Mesothelial cell of epicardium (in vitro differentiated cells): ENCODE data around the gene DNAAF3. TPM values are rescaled to one million over a fixed set of nuclear protein-coding genes. Genes with fewer than 3 reads are reported as not detected.
"Not testable (repeated sequence)": the region's sequence is repeated elsewhere in the genome, so short reads cannot be mapped to it uniquely, and the experiment has no call there.

Experiments used
- DNase-seq, 2 experiments: peaks; one replicate each; pipeline ENCODE4 v3.0.0; 2021; ENCODE audit warnings: low spot score in 2 of 2; ENCODE audit not compliant: unreplicated experiment in 2 of 2
- H3K27ac Mint-ChIP-seq: 2 replicates; pipeline ENCODE4 v1.8.0; 2021; ENCODE audit warnings: mixed read lengths
- H3K27me3 Mint-ChIP-seq: 2 replicates; pipeline ENCODE4 v1.8.0; 2021; ENCODE audit warnings: low read depth, mixed read lengths
- H3K36me3 Mint-ChIP-seq: 2 replicates; pipeline ENCODE4 v1.8.0; 2021; ENCODE audit warnings: mixed read lengths
- H3K4me1 Mint-ChIP-seq: 2 replicates; pipeline ENCODE4 v1.8.0; 2021; ENCODE audit warnings: mixed read lengths
- H3K4me3 Mint-ChIP-seq: 2 replicates; pipeline ENCODE4 v1.8.0; 2021; ENCODE audit warnings: mild to moderate bottlenecking, moderate library complexity, mixed read lengths
- H3K9me3 Mint-ChIP-seq: 2 replicates; pipeline ENCODE4 v1.8.0; 2021; ENCODE audit warnings: mixed read lengths
- total RNA-seq: library from RNA; stranded (reverse); gene quantifications from 3 replicates; pipeline ENCODE4 v1.2.1, GENCODE V29; 2021
- TF ChIP-seq, protein P1 (sequence below): fragments of 200-600 bp; sonication (generic); IDR thresholded peaks from one replicate; pipeline ENCODE4 v1.5.0; 2021; ENCODE audit warnings: antibody characterized with exemption; ENCODE audit not compliant: unreplicated experiment

DNAAF3 gene
- total RNA-seq, 1 donor from 2014 or later: 4.4 TPM

DNA sequence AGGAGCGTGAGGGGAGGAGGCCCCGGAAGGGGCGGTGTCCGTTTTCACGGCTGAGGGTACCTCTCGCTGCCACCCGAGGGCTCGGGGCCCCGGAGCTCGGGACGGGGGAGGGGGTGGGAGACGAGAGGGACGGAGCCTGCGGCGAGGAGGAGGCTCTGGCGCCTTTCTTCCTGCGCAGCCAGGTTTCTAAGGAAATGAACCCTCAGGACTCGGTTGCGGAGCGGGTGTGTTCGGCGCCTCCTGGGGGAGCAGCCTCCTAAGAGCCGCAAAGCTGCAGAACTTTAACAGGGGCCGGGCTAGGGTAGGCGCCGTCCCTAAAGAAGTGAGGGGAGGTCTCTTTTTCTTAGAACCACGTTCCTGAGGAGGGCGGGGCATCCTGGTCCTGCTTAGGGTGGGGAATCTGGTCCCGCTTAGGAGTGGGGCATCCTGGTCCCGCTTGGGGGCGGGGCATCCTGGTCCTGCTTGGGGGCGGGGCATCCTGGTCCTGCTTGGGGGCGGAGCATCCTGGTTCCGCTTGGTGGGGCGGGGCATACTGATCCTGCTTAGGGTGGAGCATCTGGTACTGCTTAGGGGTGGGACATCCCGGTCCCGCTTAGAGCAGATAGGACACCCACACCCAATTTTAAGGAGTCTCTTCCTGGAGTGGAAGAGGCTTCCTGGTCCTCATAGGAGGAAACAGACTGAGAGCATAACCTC, 7.4 kb upstream of the DNAAF3 start:
- peak in 1 of 2 experiments; percentile 60 for DNase-seq
- H3K36me3 Mint-ChIP-seq: no peaks in the 10 kb centered on the region
- TF ChIP-seq, protein P1, sequence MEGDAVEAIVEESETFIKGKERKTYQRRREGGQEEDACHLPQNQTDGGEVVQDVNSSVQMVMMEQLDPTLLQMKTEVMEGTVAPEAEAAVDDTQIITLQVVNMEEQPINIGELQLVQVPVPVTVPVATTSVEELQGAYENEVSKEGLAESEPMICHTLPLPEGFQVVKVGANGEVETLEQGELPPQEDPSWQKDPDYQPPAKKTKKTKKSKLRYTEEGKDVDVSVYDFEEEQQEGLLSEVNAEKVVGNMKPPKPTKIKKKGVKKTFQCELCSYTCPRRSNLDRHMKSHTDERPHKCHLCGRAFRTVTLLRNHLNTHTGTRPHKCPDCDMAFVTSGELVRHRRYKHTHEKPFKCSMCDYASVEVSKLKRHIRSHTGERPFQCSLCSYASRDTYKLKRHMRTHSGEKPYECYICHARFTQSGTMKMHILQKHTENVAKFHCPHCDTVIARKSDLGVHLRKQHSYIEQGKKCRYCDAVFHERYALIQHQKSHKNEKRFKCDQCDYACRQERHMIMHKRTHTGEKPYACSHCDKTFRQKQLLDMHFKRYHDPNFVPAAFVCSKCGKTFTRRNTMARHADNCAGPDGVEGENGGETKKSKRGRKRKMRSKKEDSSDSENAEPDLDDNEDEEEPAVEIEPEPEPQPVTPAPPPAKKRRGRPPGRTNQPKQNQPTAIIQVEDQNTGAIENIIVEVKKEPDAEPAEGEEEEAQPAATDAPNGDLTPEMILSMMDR: no peak
- H3K27me3 Mint-ChIP-seq: peaks cover 98% of the 10 kb centered on the region
- H3K27ac Mint-ChIP-seq: no peak overlapping the region
- peaks cover 10% of the 10 kb centered on the region for H3K4me1 Mint-ChIP-seq
- no peaks in the 10 kb centered on the region for H3K9me3 Mint-ChIP-seq
- peak overlapping the region; percentile 58 for H3K4me3 Mint-ChIP-seq

DNA sequence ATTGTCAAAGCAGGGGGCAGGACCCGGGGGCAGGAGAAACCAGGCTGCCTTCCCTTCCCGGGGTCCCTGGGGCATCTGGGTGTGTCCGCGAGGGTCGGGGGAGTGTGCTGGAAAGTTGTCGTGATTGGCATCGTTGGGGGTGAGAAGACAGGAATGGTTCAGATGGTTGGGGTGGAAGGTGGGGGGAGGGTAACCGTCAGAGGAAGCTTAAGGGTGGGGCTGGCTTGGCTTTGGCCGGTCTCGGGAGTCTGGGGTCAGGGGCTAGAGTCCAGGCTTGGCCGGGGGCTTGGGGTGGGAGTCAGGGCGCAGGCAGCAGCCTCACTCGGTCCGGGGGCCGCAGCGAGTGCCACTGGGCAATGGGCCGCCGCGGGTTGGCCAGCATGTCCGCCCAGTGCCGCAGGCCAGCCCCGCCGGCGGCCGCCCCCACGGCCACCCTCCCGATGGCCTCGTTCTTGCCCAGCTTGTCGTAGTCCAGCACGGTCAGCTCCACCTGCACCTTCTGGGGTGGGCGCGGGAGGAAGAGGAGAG, 6.8 kb upstream of the DNAAF3 start:
- Mint-ChIP-seq H3K27ac (no peak overlapping the region), H3K9me3 (no peaks in the 10 kb centered on the region), H3K36me3 (no peaks in the 10 kb centered on the region), H3K4me1 (peaks cover 8% of the 10 kb centered on the region), H3K27me3 (peaks cover 95% of the 10 kb centered on the region), H3K4me3 (peak overlapping the region; percentile 58)
- no peak for DNase-seq
- TF ChIP-seq, protein P1: no peak

DNA sequence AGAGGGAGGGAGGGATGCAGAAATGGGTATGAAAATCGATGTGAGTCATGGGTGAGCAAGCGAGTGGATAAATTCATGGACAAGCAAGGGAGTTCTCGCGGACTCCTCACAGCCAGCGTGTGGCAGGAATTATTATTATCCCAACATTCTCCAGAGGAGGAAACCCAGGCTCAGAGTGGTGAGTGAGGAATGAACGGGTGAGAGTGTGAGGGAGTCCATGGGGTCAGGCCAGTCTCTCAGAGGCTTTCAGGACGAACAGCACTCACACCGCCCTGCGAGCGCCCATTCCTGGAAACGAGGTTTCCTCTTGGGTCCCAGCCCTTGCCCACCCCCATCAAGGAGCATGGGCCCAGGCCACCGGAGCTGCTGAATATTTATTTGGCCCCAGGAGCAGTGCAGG, 6.3 kb upstream of the DNAAF3 start:
- Mint-ChIP-seq H3K9me3 (no peaks in the 10 kb centered on the region), H3K4me3 (peak overlapping the region; percentile 57), H3K27me3 (peaks cover 92% of the 10 kb centered on the region), H3K4me1 (peaks cover 8% of the 10 kb centered on the region), H3K27ac (no peak overlapping the region), H3K36me3 (no peaks in the 10 kb centered on the region)
- no peak for DNase-seq
- TF ChIP-seq, protein P1: no peak

DNA sequence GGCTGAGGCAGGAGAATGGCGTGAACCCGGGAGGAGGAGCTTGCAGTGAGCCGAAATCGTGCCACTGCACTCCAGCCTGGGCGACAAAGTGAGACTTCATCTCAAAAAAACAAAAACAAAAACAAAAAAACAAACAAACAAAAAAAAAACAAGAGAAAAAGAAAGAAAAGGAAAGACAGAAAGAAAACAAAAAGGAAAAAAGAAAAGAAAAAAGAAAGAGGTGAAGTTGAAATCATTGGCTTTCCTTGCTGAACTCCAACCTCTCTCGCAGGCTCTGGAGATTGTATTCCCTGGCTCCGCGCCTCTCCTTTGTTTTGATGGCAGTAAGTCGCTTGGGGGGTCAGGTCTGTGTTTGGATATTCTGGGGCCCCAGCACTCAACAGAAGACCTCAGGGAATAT, 5.9 kb upstream of the DNAAF3 start:
- H3K9me3 Mint-ChIP-seq, H3K4me1 Mint-ChIP-seq, H3K36me3 Mint-ChIP-seq, H3K27ac Mint-ChIP-seq, DNase-seq: not testable (repeated sequence)
- Mint-ChIP-seq H3K4me3 (peak overlapping the region; percentile 57), H3K27me3 (peaks cover 87% of the 10 kb centered on the region)

DNA sequence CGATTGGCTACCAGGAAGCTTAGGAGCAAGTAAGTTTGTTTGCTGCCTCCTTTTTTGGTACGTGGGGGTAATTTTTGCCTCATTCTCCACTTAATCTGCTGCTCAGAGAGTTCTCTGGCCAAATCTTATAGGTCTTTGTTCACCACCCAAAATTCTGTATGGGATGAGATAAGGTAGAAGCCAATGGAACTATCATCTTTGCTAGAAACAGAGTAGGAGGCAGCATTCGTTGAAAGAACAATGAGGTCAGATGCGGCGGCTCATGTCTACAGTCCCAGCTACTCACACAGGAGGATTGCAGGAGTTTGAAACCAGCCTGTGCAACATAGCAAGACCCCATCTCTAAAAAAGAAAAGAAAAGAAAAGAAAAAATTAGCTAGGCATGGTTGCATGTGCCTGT, 5.0 kb upstream of the DNAAF3 start:
- H3K4me1 Mint-ChIP-seq: peaks cover 14% of the 10 kb centered on the region
- TF ChIP-seq, protein P1: no peak
- H3K9me3 Mint-ChIP-seq: no peaks in the 10 kb centered on the region
- DNase-seq: no peak
- H3K36me3 Mint-ChIP-seq: no peaks in the 10 kb centered on the region
- peaks cover 86% of the 10 kb centered on the region for H3K27me3 Mint-ChIP-seq
- H3K27ac Mint-ChIP-seq: no peak overlapping the region
- H3K4me3 Mint-ChIP-seq: no peak overlapping the region

DNA sequence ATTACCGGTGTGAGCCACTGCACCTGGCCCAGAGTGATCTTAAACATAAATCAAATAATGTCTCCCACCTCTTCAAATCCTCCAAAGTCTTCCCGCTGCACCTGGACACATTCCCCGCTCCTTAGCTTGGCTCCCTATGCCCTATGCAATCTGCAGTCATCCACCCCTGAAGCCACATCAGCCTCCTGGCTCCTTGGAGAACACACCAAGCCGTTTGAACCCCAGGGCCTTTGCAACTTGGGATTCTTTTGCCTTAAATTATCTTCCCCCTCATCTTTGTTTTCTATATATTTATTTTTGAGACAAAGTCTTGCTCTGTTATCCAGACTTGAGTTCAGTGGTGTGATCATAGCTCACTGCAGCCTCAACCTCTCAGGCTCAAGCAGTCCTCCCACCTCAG, 2.7 kb upstream of the DNAAF3 start:
- Mint-ChIP-seq H3K4me1 (peaks cover 16% of the 10 kb centered on the region), H3K9me3 (no peaks in the 10 kb centered on the region), H3K4me3 (no peak overlapping the region), H3K27ac (no peak overlapping the region), H3K27me3 (peaks cover 69% of the 10 kb centered on the region), H3K36me3 (no peaks in the 10 kb centered on the region)
- TF ChIP-seq, protein P1: no peak
- DNase-seq: no peak
